K562 (cell line): Measurements from ENCODE around the gene ROBO3. TPM values are rescaled to one million over a fixed set of nuclear protein-coding genes. Genes with fewer than 3 reads are reported as not detected.

Experiments used
- ATAC-seq: fragments of 200-7000 bp; cut with Tn5 transposase; 3 replicates; pipeline ENCODE4 v1.9.1; 2020; ENCODE audit warnings: moderate library complexity
- BruUV-seq: library from RNA; stranded (reverse); fragments of 400-500 nt; replicated peaks from 2 replicates; lab custom pipeline; 2021; lab: Mats Ljungman, UMichigan
- CTCF ChIA-PET: fragments of 300-600 bp; formaldehyde crosslinking; extraction: SDS; loops from one replicate; lab custom pipeline; 2021; ENCODE audit warnings: low intra/inter-chr PET ratio; lab: Yijun Ruan, JAX
- POLR2A ChIA-PET: fragments of 300-600, 350-650 bp; sonication (Branson Sonifier 250); formaldehyde crosslinking; extraction: SDS; loops from one replicate; lab custom pipeline; 2021; ENCODE audit warnings: antibody characterized with exemption, inconsistent platforms; lab: Yijun Ruan, JAX
- DNase-seq, 4 experiments: peaks; one replicate each; pipeline versions ENCODE4 v3.0.0 to v3.0.0-alpha.2; 2011 to 2018; ENCODE audit warnings: low spot score in 3 of 4, mixed read lengths in 3 of 4; ENCODE audit errors: extremely low read depth in 1 of 4
- FAIRE-seq: peaks from 2 replicates; lab custom pipeline; 2011; peaks lifted over from hg19 to GRCh38; lab: Jason Lieb, UNC
- H2AFZ ChIP-seq: 2 replicates; pipeline ENCODE4 v1.6.0; 2011; ENCODE audit warnings: low read depth, low read length, control low read depth, inconsistent platforms
- H3K27ac ChIP-seq: fragments of 200-600 bp; 3 replicates; pipeline ENCODE4 v1.8.0; 2011; ENCODE audit warnings: low read depth, mild to moderate bottlenecking, control low read depth, inconsistent platforms, low read length, moderate library complexity, mixed read lengths; ENCODE audit errors: extremely low read depth
- H3K27me3 ChIP-seq, 2 experiments: fragments of 300-600 bp in 1 of 2; 2 replicates in 1 of 2; 3 replicates in 1 of 2; pipeline versions ENCODE4 v1.6.0 to v1.8.0; 2011; ENCODE audit warnings: inconsistent platforms in 2 of 2, low read length in 2 of 2, mild to moderate bottlenecking in 1 of 2, mixed read lengths in 1 of 2, moderate library complexity in 1 of 2; ENCODE audit not compliant: control insufficient read depth in 2 of 2, insufficient read depth in 2 of 2
- H3K36me3 ChIP-seq: fragments of 300-600 bp; 3 replicates; pipeline ENCODE4 v1.8.0; 2011; ENCODE audit warnings: mild to moderate bottlenecking, low read length, inconsistent platforms; ENCODE audit not compliant: control insufficient read depth, insufficient read depth
- H3K4me1 ChIP-seq, 2 experiments: fragments of 200-600 bp in 1 of 2; replicated peaks in 1 of 2; 2 replicates in 1 of 2; 3 replicates in 1 of 2; pipeline versions ENCODE4 v1.5.1 to v1.8.0; 2011; ENCODE audit warnings: inconsistent platforms in 2 of 2, low read length in 2 of 2, mild to moderate bottlenecking in 1 of 2, mixed read lengths in 1 of 2, moderate library complexity in 1 of 2; ENCODE audit not compliant: control insufficient read depth in 2 of 2, insufficient read depth in 2 of 2
- H3K4me2 ChIP-seq: 2 replicates; pipeline ENCODE4 v1.6.1; 2011; ENCODE audit warnings: low read length, control low read depth, inconsistent platforms, mixed read lengths; ENCODE audit not compliant: insufficient read depth
- H3K4me3 ChIP-seq: fragments of 200-600 bp; sonication (generic), shearing (Covaris generic); 2 replicates; pipeline ENCODE4 v1.5.1; 2016; ENCODE audit warnings: control low read depth, inconsistent platforms
- H3K79me2 ChIP-seq: fragments of 200-600 bp; 3 replicates; pipeline ENCODE4 v1.8.0; 2011; ENCODE audit warnings: low read length, inconsistent platforms; ENCODE audit not compliant: control insufficient read depth, insufficient read depth
- H3K9ac ChIP-seq, 2 experiments: 2 replicates each; pipeline versions ENCODE4 v1.6.0 to v1.6.1; 2011; ENCODE audit warnings: low read depth in 2 of 2, low read length in 2 of 2, control low read depth in 1 of 2, inconsistent platforms in 1 of 2, mild to moderate bottlenecking in 1 of 2, mixed read lengths in 1 of 2; ENCODE audit not compliant: insufficient read depth in 1 of 2
- H3K9me1 ChIP-seq: one replicate; pipeline ENCODE4 v1.6.0; 2011; ENCODE audit warnings: inconsistent platforms, mild to moderate bottlenecking, low read length, moderate library complexity; ENCODE audit not compliant: control insufficient read depth, insufficient read depth
- H3K9me3 ChIP-seq: replicated peaks from 2 replicates; pipeline ENCODE4 v1.5.1; 2011; ENCODE audit warnings: low read depth, low read length, inconsistent platforms; ENCODE audit not compliant: control insufficient read depth, insufficient read depth
- H4K20me1 ChIP-seq: replicated peaks from 2 replicates; pipeline ENCODE4 v1.6.1; 2011; ENCODE audit warnings: low read length, inconsistent platforms, mixed read lengths; ENCODE audit not compliant: control insufficient read depth, insufficient read depth
- BDP1 ChIP-seq: IDR thresholded peaks from 3 replicates; pipeline ENCODE4 v1.6.1; 2011; ENCODE audit not compliant: insufficient read length, insufficient read depth
- ELK1 ChIP-seq: sonication (generic); formaldehyde crosslinking; IDR thresholded peaks from 2 replicates; pipeline ENCODE4 v1.8.1; 2022; ENCODE audit warnings: missing genetic modification reagents
- ILF3 ChIP-seq: fragments of 450-650 bp; IDR thresholded peaks from 2 replicates; pipeline ENCODE4 v1.6.1; 2018; ENCODE audit warnings: antibody characterized with exemption, mild to moderate bottlenecking, moderate library complexity, borderline replicate concordance
- MTA2 ChIP-seq: fragments of 450-650 bp; IDR thresholded peaks from 2 replicates; pipeline ENCODE4 v1.6.1; 2016; ENCODE audit warnings: low read depth
- NCOA1 ChIP-seq: fragments of 450-650 bp; IDR thresholded peaks from 2 replicates; pipeline ENCODE4 v1.6.1; 2016; ENCODE audit warnings: low read depth
- NFE2 ChIP-seq: IDR thresholded peaks from 2 replicates; pipeline ENCODE4 v1.6.1; 2014; ENCODE audit warnings: antibody characterized with exemption, low read depth
- PHB2 ChIP-seq: fragments of 450-650 bp; IDR thresholded peaks from 2 replicates; pipeline ENCODE4 v1.6.1; 2017; ENCODE audit warnings: low read depth
- RFX7 ChIP-seq: fragments of 250-450 bp; sonication (Bioruptor Pico); IDR thresholded peaks from 2 replicates; pipeline ENCODE4 v1.5.1; 2021; ENCODE audit warnings: mild to moderate bottlenecking
- SMARCA5 ChIP-seq: fragments of 450-650 bp; IDR thresholded peaks from 2 replicates; pipeline ENCODE4 v1.6.1; 2016
- SNIP1 ChIP-seq: fragments of 450-650 bp; IDR thresholded peaks from 2 replicates; pipeline ENCODE4 v1.7.1; 2017; ENCODE audit warnings: low read depth, mild to moderate bottlenecking
- ZNF146 ChIP-seq: IDR thresholded peaks from one replicate; pipeline ENCODE4 v1.6.1; 2018; ENCODE audit warnings: missing compliant biosample characterization; ENCODE audit not compliant: unreplicated experiment
- ZNF175 ChIP-seq: fragments of 200-800 bp; sonication (Bioruptor generic); IDR thresholded peaks from 2 replicates; pipeline ENCODE4 v1.6.1; 2016; ENCODE audit warnings: low read depth, mild to moderate bottlenecking, missing genetic modification characterization, missing compliant biosample characterization
- ZNF224 ChIP-seq: sonication (generic); formaldehyde crosslinking; IDR thresholded peaks from 2 replicates; pipeline ENCODE4 v1.8.0; 2022; ENCODE audit warnings: mild to moderate bottlenecking, missing genetic modification reagents
- ZNF511 ChIP-seq: sonication (generic); formaldehyde crosslinking; IDR thresholded peaks from 2 replicates; pipeline ENCODE4 v1.8.0; 2022; ENCODE audit warnings: mild to moderate bottlenecking, missing genetic modification reagents
- in situ Hi-C: fragments of 300-500 bp; cut with MboI; formaldehyde crosslinking; loops from 4 replicates; pipeline ENCODE4 v1.15.0; 2018; ENCODE audit warnings: inconsistent platforms, mixed read lengths
- intact Hi-C: fragments of 100-400 bp; cut with micrococcal nuclease; formaldehyde crosslinking; loops from 2 replicates; pipeline ENCODE4 v1.14.2; 2022
- polyA plus RNA-seq, 8 experiments: library from polyadenylated mRNA; depleted of rRNA in 4 of 8; stranded (reverse) in 5 of 8; unstranded in 3 of 8; fragments of >200 nt; fragmentation: Nextera tagmentation in 2 of 8; fragmentation: Illumina TruSeq in 1 of 8; extraction: Ambion mirVana in 2 of 8; extraction: Trizol in 1 of 8; gene quantifications; 2 replicates each; pipeline versions ENCODE4 v1.2.1 to v1.2.3, GENCODE V29; 2011 to 2014; ENCODE audit warnings: inconsistent platforms in 1 of 8, missing spikeins in 1 of 8
- total RNA-seq, 7 experiments: library from RNA; depleted of rRNA in 6 of 7; stranded (reverse); fragments of >200 nt in 6 of 7; fragmentation: Illumina TruSeq in 2 of 7; extraction: Trizol in 2 of 7; gene quantifications; 2 replicates each; pipeline versions ENCODE4 v1.2.1 to v1.2.3, GENCODE V29; 2011 to 2021; ENCODE audit warnings: low replicate concordance in 1 of 7
- TF ChIP-seq, protein P1 (sequence below), 2 experiments: fragments of 450-650 bp in 1 of 2; sonication (generic) in 1 of 2; formaldehyde crosslinking in 1 of 2; IDR thresholded peaks; 2 replicates each; pipeline versions ENCODE4 v1.7.1 to v1.9.0; 2016 to 2022; ENCODE audit warnings: inconsistent platforms in 1 of 2, mild to moderate bottlenecking in 1 of 2, missing genetic modification reagents in 1 of 2

ROBO3 gene
- total and polyA plus RNA-seq, 9 of the 15 experiments (the other 6 are each of a cell fraction or from before 2014, with no cell fraction given): 0.29 to 1.4 (median 0.97) TPM; not detected in 2

GRCh38 chr11:124916370-124916710 lies 51.1 kb downstream of the ROBO3 start:
- Histone ChIP-seq H3K9me1 (no peaks in the 10 kb centered on the region), H3K27me3 (peaks cover 4 to 19% of the 10 kb centered on the region in 2 experiments; a peak in 4 of 5 replicates), H3K4me1 (no peaks in the 10 kb centered on the region), H3K9me3 (no peaks in the 10 kb centered on the region; the same call in 1 of the 2 replicates), H3K4me3 (no peak overlapping the region), H3K27ac (no peak overlapping the region), H4K20me1 (no peaks in the 10 kb centered on the region), H3K4me2 (no peak overlapping the region), H3K9ac (no peak overlapping the region), H2AFZ (no peak overlapping the region), H3K36me3 (no peaks in the 10 kb centered on the region), H3K79me2 (no peaks in the 10 kb centered on the region)
- no TSS peak for BruUV-seq
- POLR2A ChIA-PET: interaction anchor here (0.6 to 1.0 kb wide), 2 partner anchors 45 to 338 kb away, joined by 3 to 4 read pairs; no protein-coding TSS in a partner anchor
- in situ Hi-C loops (no loop called here), intact Hi-C loops (no loop called here)
- ATAC-seq: no peak
- CTCF ChIA-PET: no interaction called here
- TF ChIP-seq SNIP1: no peak
- TF ChIP-seq ZNF175 (CRISPR knock-in tag): no peak
- TF ChIP-seq NFE2: no peak
- TF ChIP-seq ZNF511 (CRISPR knock-in tag): no peak
- no peak for TF ChIP-seq NCOA1
- TF ChIP-seq, protein P1, sequence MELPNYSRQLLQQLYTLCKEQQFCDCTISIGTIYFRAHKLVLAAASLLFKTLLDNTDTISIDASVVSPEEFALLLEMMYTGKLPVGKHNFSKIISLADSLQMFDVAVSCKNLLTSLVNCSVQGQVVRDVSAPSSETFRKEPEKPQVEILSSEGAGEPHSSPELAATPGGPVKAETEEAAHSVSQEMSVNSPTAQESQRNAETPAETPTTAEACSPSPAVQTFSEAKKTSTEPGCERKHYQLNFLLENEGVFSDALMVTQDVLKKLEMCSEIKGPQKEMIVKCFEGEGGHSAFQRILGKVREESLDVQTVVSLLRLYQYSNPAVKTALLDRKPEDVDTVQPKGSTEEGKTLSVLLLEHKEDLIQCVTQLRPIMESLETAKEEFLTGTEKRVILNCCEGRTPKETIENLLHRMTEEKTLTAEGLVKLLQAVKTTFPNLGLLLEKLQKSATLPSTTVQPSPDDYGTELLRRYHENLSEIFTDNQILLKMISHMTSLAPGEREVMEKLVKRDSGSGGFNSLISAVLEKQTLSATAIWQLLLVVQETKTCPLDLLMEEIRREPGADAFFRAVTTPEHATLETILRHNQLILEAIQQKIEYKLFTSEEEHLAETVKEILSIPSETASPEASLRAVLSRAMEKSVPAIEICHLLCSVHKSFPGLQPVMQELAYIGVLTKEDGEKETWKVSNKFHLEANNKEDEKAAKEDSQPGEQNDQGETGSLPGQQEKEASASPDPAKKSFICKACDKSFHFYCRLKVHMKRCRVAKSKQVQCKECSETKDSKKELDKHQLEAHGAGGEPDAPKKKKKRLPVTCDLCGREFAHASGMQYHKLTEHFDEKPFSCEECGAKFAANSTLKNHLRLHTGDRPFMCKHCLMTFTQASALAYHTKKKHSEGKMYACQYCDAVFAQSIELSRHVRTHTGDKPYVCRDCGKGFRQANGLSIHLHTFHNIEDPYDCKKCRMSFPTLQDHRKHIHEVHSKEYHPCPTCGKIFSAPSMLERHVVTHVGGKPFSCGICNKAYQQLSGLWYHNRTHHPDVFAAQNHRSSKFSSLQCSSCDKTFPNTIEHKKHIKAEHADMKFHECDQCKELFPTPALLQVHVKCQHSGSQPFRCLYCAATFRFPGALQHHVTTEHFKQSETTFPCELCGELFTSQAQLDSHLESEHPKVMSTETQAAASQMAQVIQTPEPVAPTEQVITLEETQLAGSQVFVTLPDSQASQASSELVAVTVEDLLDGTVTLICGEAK (IDR thresholded peaks at IDR 0.05): no peak
- TF ChIP-seq, protein P1 (CRISPR knock-in tag; IDR thresholded peaks at IDR 0.05): no peak
- no peak for TF ChIP-seq ZNF146 (CRISPR knock-in tag)
- no peak for TF ChIP-seq ELK1 (CRISPR knock-in tag)
- no peak for TF ChIP-seq ZNF224 (CRISPR knock-in tag)
- TF ChIP-seq SMARCA5: no peak
- TF ChIP-seq BDP1: no peak
- no peak for TF ChIP-seq MTA2
- no peak for TF ChIP-seq ILF3
- TF ChIP-seq PHB2: no peak
- TF ChIP-seq RFX7 (CRISPR knock-in tag): no peak
- DNase-seq: no peak
- FAIRE-seq: no peak
